PC-3 (cell line): ENCODE data around the gene TSPAN9. TPM values are rescaled to one million over a fixed set of nuclear protein-coding genes. Genes with fewer than 3 reads are reported as not detected.

ENCODE experiments used
- ATAC-seq: fragments of 200-7000 bp; cut with Tn5 transposase; 2 replicates; pipeline ENCODE4 v1.9.1; 2020; ENCODE audit warnings: mild to moderate bottlenecking, moderate library complexity
- BruUV-seq: library from RNA; stranded (reverse); fragments of 400-500 nt; replicated peaks from 2 replicates; lab custom pipeline; 2021; lab: Mats Ljungman, UMichigan
- CTCF ChIA-PET: fragments of 300-600 bp; sonication (Branson Sonifier 250); formaldehyde crosslinking; loops from one replicate; lab custom pipeline; 2022; ENCODE audit warnings: antibody characterized with exemption; lab: Charles Lee
- POLR2A ChIA-PET: fragments of 300-600 bp; sonication (Branson Sonifier 250); formaldehyde crosslinking; loops from one replicate; lab custom pipeline; 2022; ENCODE audit warnings: antibody characterized with exemption; ENCODE audit not compliant: unreplicated experiment; lab: Charles Lee
- DNase-seq: peaks from one replicate; pipeline ENCODE4 v3.0.0-alpha.2; 2015
- H2AFZ ChIP-seq: fragments of 300-600 bp; sonication (generic); 2 replicates; pipeline ENCODE4 v1.6.0; 2016; ENCODE audit warnings: antibody characterized with exemption, low read length
- H3F3A ChIP-seq: fragments of 300-600 bp; sonication (generic); one replicate; pipeline ENCODE4 v1.6.0; 2017; ENCODE audit warnings: antibody characterized with exemption, low read length, control low read depth, mild to moderate bottlenecking; ENCODE audit not compliant: unreplicated experiment
- H3K27ac ChIP-seq: fragments of 300-600 bp; sonication (generic); 2 replicates; pipeline ENCODE4 v1.5.1; 2016; ENCODE audit warnings: mild to moderate bottlenecking, low read length
- H3K27me3 ChIP-seq: fragments of 300-600 bp; sonication (generic); 2 replicates; pipeline ENCODE4 v1.6.1; 2016; ENCODE audit warnings: low read length, mixed read lengths
- H3K36me3 ChIP-seq: fragments of 300-600 bp; sonication (generic); 2 replicates; pipeline ENCODE4 v1.6.1; 2016; ENCODE audit warnings: low read depth, mixed run types, low read length, mixed read lengths
- H3K4me1 ChIP-seq: fragments of 300-600 bp; sonication (generic); 2 replicates; pipeline ENCODE4 v1.5.1; 2016; ENCODE audit warnings: low read length; ENCODE audit not compliant: insufficient read depth
- H3K4me2 ChIP-seq: fragments of 300-600 bp; sonication (generic); 2 replicates; pipeline ENCODE4 v1.6.0; 2016; ENCODE audit warnings: low read length
- H3K4me3 ChIP-seq: fragments of 300-600 bp; sonication (generic); 2 replicates; pipeline ENCODE4 v1.5.1; 2016; ENCODE audit warnings: mild to moderate bottlenecking, low read length, mixed read lengths
- H3K79me2 ChIP-seq: fragments of 300-600 bp; sonication (generic); 2 replicates; pipeline ENCODE4 v1.6.1; 2017; ENCODE audit warnings: low read length, mixed read lengths
- H3K9ac ChIP-seq: fragments of 300-600 bp; sonication (generic); 2 replicates; pipeline ENCODE4 v1.6.0; 2016; ENCODE audit warnings: mild to moderate bottlenecking, low read length
- H3K9me2 ChIP-seq: fragments of 300-600 bp; sonication (generic); replicated peaks from 2 replicates; pipeline ENCODE4 v1.6.1; 2016; ENCODE audit warnings: mixed run types, low read length, mixed read lengths
- H3K9me3 ChIP-seq: fragments of 300-600 bp; sonication (generic); 2 replicates; pipeline ENCODE4 v1.6.1; 2016; ENCODE audit warnings: low read length, mixed read lengths
- H4K20me1 ChIP-seq: fragments of 300-600 bp; sonication (generic); 2 replicates; pipeline ENCODE4 v1.6.1; 2016; ENCODE audit warnings: low read length, mixed read lengths
- EZH2 ChIP-seq: fragments of 300-600 bp; sonication (generic); IDR thresholded peaks from one replicate; pipeline ENCODE4 v1.6.1; 2017; ENCODE audit warnings: antibody characterized with exemption, mild to moderate bottlenecking, low read length; ENCODE audit not compliant: unreplicated experiment
- EZH2phosphoT487 ChIP-seq: fragments of 300-600 bp; sonication (generic); IDR thresholded peaks from 2 replicates; pipeline ENCODE4 v1.6.1; 2018; ENCODE audit warnings: mild to moderate bottlenecking, antibody characterized with exemption, low read length, borderline replicate concordance
- intact Hi-C: fragments of 100-400 bp; cut with micrococcal nuclease; formaldehyde crosslinking; loops from 2 replicates; pipeline ENCODE4 v1.9.0; 2023
- total RNA-seq: library from RNA; depleted of rRNA; stranded (reverse); fragments of >200 nt; gene quantifications from 2 replicates; pipeline ENCODE4 v1.2.3, GENCODE V29; 2014
- TF ChIP-seq, protein P1 (sequence below): fragments of 300-600 bp; sonication (generic); conservative IDR thresholded peaks from 2 replicates; pipeline ENCODE4 v1.5.1; 2017; ENCODE audit warnings: antibody characterized with exemption, low read depth, mild to moderate bottlenecking, low read length

The TSPAN9 gene
- total RNA-seq, 1 experiment from 2014 or later: 6.2 TPM

DNA sequence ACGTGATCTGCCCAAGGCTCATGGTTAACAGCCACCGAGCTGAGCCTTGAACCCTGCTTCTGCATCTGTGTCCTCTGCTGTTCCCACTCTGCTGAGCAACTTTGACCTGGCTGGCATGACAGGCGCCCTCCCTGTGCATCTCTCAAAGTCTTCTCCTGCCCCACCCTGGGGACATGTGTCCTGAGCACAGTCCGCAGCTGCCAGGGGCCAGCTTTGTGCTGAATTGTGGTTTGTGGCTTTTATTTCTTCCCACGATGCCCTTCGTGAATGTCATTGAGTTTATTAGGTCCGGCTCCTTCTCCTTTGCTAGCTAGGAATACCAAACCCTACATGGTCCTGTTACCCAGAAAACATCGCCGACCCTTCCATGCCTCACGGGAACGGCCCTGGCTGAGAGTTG is 161.0 kb downstream of the TSPAN9 start:
- ATAC-seq (no peak), DNase-seq (no peak)
- no peak overlapping the region for H3K27ac ChIP-seq
- no peak overlapping the region for H3K4me2 ChIP-seq
- H2AFZ ChIP-seq: no peak overlapping the region
- POLR2A ChIA-PET: no interaction called here
- TF ChIP-seq, protein P1, sequence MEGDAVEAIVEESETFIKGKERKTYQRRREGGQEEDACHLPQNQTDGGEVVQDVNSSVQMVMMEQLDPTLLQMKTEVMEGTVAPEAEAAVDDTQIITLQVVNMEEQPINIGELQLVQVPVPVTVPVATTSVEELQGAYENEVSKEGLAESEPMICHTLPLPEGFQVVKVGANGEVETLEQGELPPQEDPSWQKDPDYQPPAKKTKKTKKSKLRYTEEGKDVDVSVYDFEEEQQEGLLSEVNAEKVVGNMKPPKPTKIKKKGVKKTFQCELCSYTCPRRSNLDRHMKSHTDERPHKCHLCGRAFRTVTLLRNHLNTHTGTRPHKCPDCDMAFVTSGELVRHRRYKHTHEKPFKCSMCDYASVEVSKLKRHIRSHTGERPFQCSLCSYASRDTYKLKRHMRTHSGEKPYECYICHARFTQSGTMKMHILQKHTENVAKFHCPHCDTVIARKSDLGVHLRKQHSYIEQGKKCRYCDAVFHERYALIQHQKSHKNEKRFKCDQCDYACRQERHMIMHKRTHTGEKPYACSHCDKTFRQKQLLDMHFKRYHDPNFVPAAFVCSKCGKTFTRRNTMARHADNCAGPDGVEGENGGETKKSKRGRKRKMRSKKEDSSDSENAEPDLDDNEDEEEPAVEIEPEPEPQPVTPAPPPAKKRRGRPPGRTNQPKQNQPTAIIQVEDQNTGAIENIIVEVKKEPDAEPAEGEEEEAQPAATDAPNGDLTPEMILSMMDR: no peak
- TF ChIP-seq EZH2phosphoT487: no peak
- TF ChIP-seq EZH2: no peak
- H3F3A ChIP-seq: no peaks in the 10 kb centered on the region
- CTCF ChIA-PET: no interaction called here
- no peaks in the 10 kb centered on the region for H3K9me3 ChIP-seq
- no peaks in the 10 kb centered on the region for H3K79me2 ChIP-seq
- no peak overlapping the region for H3K9ac ChIP-seq
- BruUV-seq: no TSS peak
- intact Hi-C loops: no loop called here
- no peaks in the 10 kb centered on the region for H3K9me2 ChIP-seq
- H3K4me1 ChIP-seq: no peaks in the 10 kb centered on the region
- no peak overlapping the region for H3K4me3 ChIP-seq
- no peaks in the 10 kb centered on the region for H4K20me1 ChIP-seq
- H3K27me3 ChIP-seq: no peaks in the 10 kb centered on the region
- no peaks in the 10 kb centered on the region for H3K36me3 ChIP-seq

DNA sequence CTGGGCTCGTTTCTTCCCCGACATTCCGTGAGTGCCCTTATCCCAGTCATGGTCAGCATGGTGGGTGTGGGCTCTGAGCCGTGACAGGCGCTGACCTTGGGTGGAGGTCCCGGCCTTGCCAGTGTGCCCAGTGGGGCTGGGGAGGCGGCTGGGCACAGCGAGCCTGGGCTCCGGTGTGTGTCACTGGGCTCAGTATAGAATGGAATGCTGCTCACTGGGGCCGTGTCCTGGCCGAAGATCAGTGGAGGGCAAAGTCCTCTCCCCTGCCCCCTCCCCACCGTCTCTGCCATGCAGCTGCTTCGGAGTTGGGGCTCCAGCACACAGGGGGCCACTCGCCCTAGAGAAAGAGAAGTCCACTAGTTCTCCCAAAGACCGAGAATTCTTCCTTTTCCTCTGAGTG is 164.4 kb downstream of the TSPAN9 start:
- no peaks in the 10 kb centered on the region for H4K20me1 ChIP-seq
- no peaks in the 10 kb centered on the region for H3K27me3 ChIP-seq
- no peaks in the 10 kb centered on the region for H3K9me3 ChIP-seq
- H3K36me3 ChIP-seq: no peaks in the 10 kb centered on the region
- H3F3A ChIP-seq: no peaks in the 10 kb centered on the region
- no peak for TF ChIP-seq EZH2phosphoT487
- TF ChIP-seq, protein P1: no peak
- TF ChIP-seq EZH2: no peak
- ATAC-seq: no peak
- H2AFZ ChIP-seq: no peak overlapping the region
- no peak for DNase-seq
- POLR2A ChIA-PET: no interaction called here
- no peaks in the 10 kb centered on the region for H3K79me2 ChIP-seq
- no peaks in the 10 kb centered on the region for H3K4me1 ChIP-seq
- no peaks in the 10 kb centered on the region for H3K9me2 ChIP-seq
- no peak overlapping the region for H3K9ac ChIP-seq
- CTCF ChIA-PET: no interaction called here
- H3K27ac ChIP-seq: no peak overlapping the region
- H3K4me3 ChIP-seq: no peak overlapping the region
- no TSS peak for BruUV-seq
- intact Hi-C loops: no loop called here
- no peak overlapping the region for H3K4me2 ChIP-seq

GRCh38 chr12:3242199-3242863 is 165.2 kb downstream of the TSPAN9 start:
- H3K9ac ChIP-seq: no peak overlapping the region
- H3K4me3 ChIP-seq: no peak overlapping the region
- TF ChIP-seq EZH2phosphoT487: no peak
- no peak for TF ChIP-seq EZH2
- ChIA-PET POLR2A (no interaction called here), CTCF (no interaction called here)
- no peaks in the 10 kb centered on the region for H4K20me1 ChIP-seq
- H3K36me3 ChIP-seq: no peaks in the 10 kb centered on the region
- H3K27me3 ChIP-seq: no peaks in the 10 kb centered on the region
- ATAC-seq (peak; percentile 63; the same call in 1 of the 2 replicates), DNase-seq (no peak)
- intact Hi-C loops: no loop called here
- no peaks in the 10 kb centered on the region for H3K9me2 ChIP-seq
- BruUV-seq: no TSS peak
- H2AFZ ChIP-seq: no peak overlapping the region
- no peaks in the 10 kb centered on the region for H3K79me2 ChIP-seq
- no peaks in the 10 kb centered on the region for H3K9me3 ChIP-seq
- H3K4me1 ChIP-seq: no peaks in the 10 kb centered on the region
- no peak overlapping the region for H3K4me2 ChIP-seq
- no peak overlapping the region for H3K27ac ChIP-seq
- H3F3A ChIP-seq: no peaks in the 10 kb centered on the region
